IPS DF 19.7 (cell line): ENCODE results near the gene FAM13C.
"Not testable (repeated sequence)": the region's sequence is repeated elsewhere in the genome, so short reads cannot be mapped to it uniquely, and the experiment has no call there.

ENCODE experiments used
- DNase-seq: peaks from one replicate; pipeline ENCODE4 v3.0.0-alpha.2; 2013; ENCODE audit warnings: low read depth, low spot score

The FAM13C gene

GRCh38 chr10:59276919-59277318, 85.4 kb downstream of the FAM13C start:
- no peak for DNase-seq

- DNase-seq = no peak
Measured at GRCh38 chr10:59276133-59276532, 86.2 kb downstream of the FAM13C start.

GRCh38 chr10:59273445-59273844, 88.9 kb downstream of the FAM13C start:
- no peak for DNase-seq

- DNase-seq = no peak
Measured at GRCh38 chr10:59272061-59272460, 90.3 kb downstream of the FAM13C start.

- no peak for DNase-seq
Measured at GRCh38 chr10:59271160-59271559, 91.2 kb downstream of the FAM13C start.

GRCh38 chr10:59270492-59270891, 91.9 kb downstream of the FAM13C start:
- DNase-seq = no peak

- DNase-seq = no peak
Measured at GRCh38 chr10:59269651-59270050, 92.7 kb downstream of the FAM13C start.

- no peak for DNase-seq
Measured at GRCh38 chr10:59268460-59268859, 93.9 kb downstream of the FAM13C start.

GRCh38 chr10:59266321-59266720, 96.0 kb downstream of the FAM13C start:
- DNase-seq = no peak

GRCh38 chr10:59265141-59265540, 97.2 kb downstream of the FAM13C start:
- no peak for DNase-seq

GRCh38 chr10:59258890-59259289, 103.5 kb downstream of the FAM13C start:
- no peak for DNase-seq

GRCh38 chr10:59257224-59257623, 105.1 kb downstream of the FAM13C start:
- no peak for DNase-seq

- no peak for DNase-seq
Measured at GRCh38 chr10:59255463-59255862, 106.9 kb downstream of the FAM13C start.

- DNase-seq = no peak
Measured at GRCh38 chr10:59252491-59252890, 109.9 kb downstream of the FAM13C start.

GRCh38 chr10:59245686-59246085, 116.7 kb downstream of the FAM13C start:
- DNase-seq = no peak

- no peak for DNase-seq
Measured at GRCh38 chr10:59244871-59245270, 117.5 kb downstream of the FAM13C start.

GRCh38 chr10:59243611-59244195, 118.6 kb downstream of the FAM13C start:
- DNase-seq = no peak

GRCh38 chr10:59242991-59243390, 119.4 kb downstream of the FAM13C start:
- DNase-seq = no peak

GRCh38 chr10:59242057-59242456, 120.3 kb downstream of the FAM13C start:
- no peak for DNase-seq

GRCh38 chr10:59240582-59241183, 121.7 kb downstream of the FAM13C start:
- DNase-seq = no peak

GRCh38 chr10:59239108-59239507, 123.2 kb downstream of the FAM13C start:
- DNase-seq = not testable (repeated sequence)

GRCh38 chr10:59237775-59238174, 124.6 kb downstream of the FAM13C start:
- DNase-seq = no peak

- no peak for DNase-seq
Measured at GRCh38 chr10:59236064-59236697, 126.2 kb downstream of the FAM13C start.
